Activated CD8-positive, alpha-beta T cell treated with anti-CD3 and anti-CD28 coated beads, Interleukin-2, amount 10 ng/mL, durations not matched to agents 7 days and 5 days (primary cell): ENCODE data around the gene NIPAL1. TPM values are rescaled to one million over a fixed set of nuclear protein-coding genes. Genes with fewer than 3 reads are reported as not detected.

Experiments used
- ATAC-seq: fragments of 150-1000 bp; cut with Tn5 transposase; one replicate; pipeline ENCODE4 v1.10.0; 2021; ENCODE audit warnings: moderate library complexity
- CTCF ChIA-PET: fragments of 350-600 bp; sonication (Branson Sonifier 250); formaldehyde crosslinking; loops from one replicate; lab custom pipeline; 2021; ENCODE audit warnings: antibody characterized with exemption; lab: Charles Lee
- POLR2A ChIA-PET: fragments of 350-600 bp; sonication (Branson Sonifier 250); formaldehyde crosslinking; loops from one replicate; lab custom pipeline; 2021; ENCODE audit warnings: antibody characterized with exemption; lab: Charles Lee
- DNase-seq: peaks from one replicate; pipeline ENCODE4 v3.0.0-alpha.2; 2020
- H3K27ac Mint-ChIP-seq: one replicate; pipeline ENCODE4 v1.8.0; 2021; ENCODE audit warnings: mild to moderate bottlenecking, mixed read lengths
- H3K27me3 Mint-ChIP-seq: one replicate; pipeline ENCODE4 v1.8.0; 2021; ENCODE audit warnings: low read depth, mixed read lengths
- H3K36me3 Mint-ChIP-seq: one replicate; pipeline ENCODE4 v1.8.0; 2021; ENCODE audit warnings: low read depth, mixed read lengths
- H3K4me1 Mint-ChIP-seq: one replicate; pipeline ENCODE4 v1.8.0; 2021; ENCODE audit warnings: low read depth, mixed read lengths
- H3K4me3 Mint-ChIP-seq: one replicate; pipeline ENCODE4 v1.8.0; 2021; ENCODE audit warnings: mild to moderate bottlenecking, mixed read lengths
- H3K9me3 Mint-ChIP-seq: one replicate; pipeline ENCODE4 v1.8.0; 2022; ENCODE audit warnings: mixed read lengths; ENCODE audit not compliant: insufficient read depth
- total RNA-seq, 2 experiments: library from RNA; stranded (reverse); gene quantifications; one replicate each; pipeline ENCODE4 v1.2.3, GENCODE V29; 2021

Gene NIPAL1
- total RNA-seq, 2 experiments from 2014 or later = 1.1 TPM

GRCh38 chr4:48028696-48029095 is 12.1 kb downstream of the NIPAL1 start:
- Mint-ChIP-seq H3K36me3 (no peaks in the 10 kb centered on the region), H3K27ac (no peak overlapping the region), H3K9me3 (peaks cover 4% of the 10 kb centered on the region), H3K4me1 (peaks cover 12% of the 10 kb centered on the region), H3K27me3 (peaks cover 3% of the 10 kb centered on the region), H3K4me3 (no peak overlapping the region)
- ATAC-seq (no peak), DNase-seq (no peak)
- CTCF ChIA-PET = no interaction called here
- POLR2A ChIA-PET = no interaction called here

GRCh38 chr4:48030470-48030869 is 13.9 kb downstream of the NIPAL1 start:
- no peaks in the 10 kb centered on the region for H3K36me3 Mint-ChIP-seq
- peaks cover 22% of the 10 kb centered on the region for H3K4me1 Mint-ChIP-seq
- ChIA-PET POLR2A (no interaction called here), CTCF (interaction anchor here (1.1 kb wide), 1 partner anchor 11 kb away, joined by 3 read pairs; no protein-coding TSS in a partner anchor)
- H3K27ac Mint-ChIP-seq = no peak overlapping the region
- ATAC-seq = no peak
- H3K9me3 Mint-ChIP-seq = peaks cover 4% of the 10 kb centered on the region
- H3K27me3 Mint-ChIP-seq = peaks cover 3% of the 10 kb centered on the region
- no peak overlapping the region for H3K4me3 Mint-ChIP-seq
- DNase-seq = no peak

- no peak for DNase-seq
- Mint-ChIP-seq H3K9me3 (peaks cover 4% of the 10 kb centered on the region), H3K36me3 (no peaks in the 10 kb centered on the region), H3K4me1 (peaks cover 29% of the 10 kb centered on the region), H3K27me3 (peaks cover 3% of the 10 kb centered on the region), H3K27ac (no peak overlapping the region), H3K4me3 (no peak overlapping the region)
- ATAC-seq = no peak
- POLR2A ChIA-PET = no interaction called here
- CTCF ChIA-PET = interaction anchor here (0.6 to 4.3 kb wide), 12 partner anchors 8 to 133 kb away, joined by 3 to 45 read pairs (median 5); no protein-coding TSS in a partner anchor
Measured at GRCh38 chr4:48031802-48032525, 15.4 kb downstream of the NIPAL1 start.

- POLR2A ChIA-PET = no interaction called here
- no peak overlapping the region for H3K4me3 Mint-ChIP-seq
- peaks cover 3% of the 10 kb centered on the region for H3K27me3 Mint-ChIP-seq
- H3K27ac Mint-ChIP-seq = no peak overlapping the region
- H3K9me3 Mint-ChIP-seq = peaks cover 3% of the 10 kb centered on the region
- ATAC-seq (no peak), DNase-seq (no peak)
- CTCF ChIA-PET = interaction anchor here (0.6 to 4.3 kb wide), 12 partner anchors 8 to 133 kb away, joined by 3 to 45 read pairs (median 5); no protein-coding TSS in a partner anchor
- no peaks in the 10 kb centered on the region for H3K36me3 Mint-ChIP-seq
- peaks cover 29% of the 10 kb centered on the region for H3K4me1 Mint-ChIP-seq
Measured at GRCh38 chr4:48032721-48033120, 16.1 kb downstream of the NIPAL1 start.

GRCh38 chr4:48033412-48033811 is 16.8 kb downstream of the NIPAL1 start:
- Mint-ChIP-seq H3K9me3 (no peaks in the 10 kb centered on the region), H3K27me3 (peaks cover 3% of the 10 kb centered on the region), H3K4me1 (peaks cover 26% of the 10 kb centered on the region), H3K36me3 (no peaks in the 10 kb centered on the region), H3K4me3 (no peak overlapping the region), H3K27ac (no peak overlapping the region)
- no peak for DNase-seq
- no peak for ATAC-seq
- CTCF ChIA-PET = interaction anchor here (1.0 to 4.3 kb wide), 21 partner anchors 9 to 106 kb away, joined by 3 to 47 read pairs (median 10); no protein-coding TSS in a partner anchor
- POLR2A ChIA-PET = interaction anchor here (1.2 kb wide), 1 partner anchor 100 kb away, joined by 3 read pairs; the partner anchor contains the start of gene TXK

GRCh38 chr4:48033825-48034413 is 17.3 kb downstream of the NIPAL1 start:
- Mint-ChIP-seq H3K27ac (no peak overlapping the region), H3K27me3 (peaks cover 3% of the 10 kb centered on the region), H3K4me3 (no peak overlapping the region), H3K9me3 (no peaks in the 10 kb centered on the region), H3K4me1 (peaks cover 21% of the 10 kb centered on the region), H3K36me3 (no peaks in the 10 kb centered on the region)
- ChIA-PET POLR2A (interaction anchor here (1.2 kb wide), 1 partner anchor 100 kb away, joined by 3 read pairs; the partner anchor contains the start of gene TXK), CTCF (interaction anchor here (0.6 to 4.3 kb wide), 27 partner anchors 9 to 105 kb away, joined by 3 to 47 read pairs (median 5); partner anchors contain the start of genes CNGA1 and NIPAL1)
- peak; percentile 80 for ATAC-seq
- DNase-seq = peak; percentile 79

GRCh38 chr4:48035952-48036351 is 19.4 kb downstream of the NIPAL1 start:
- no peak for ATAC-seq
- peaks cover 3% of the 10 kb centered on the region for H3K27me3 Mint-ChIP-seq
- no peaks in the 10 kb centered on the region for H3K9me3 Mint-ChIP-seq
- no peak overlapping the region for H3K27ac Mint-ChIP-seq
- H3K36me3 Mint-ChIP-seq = no peaks in the 10 kb centered on the region
- CTCF ChIA-PET = interaction anchor here (1.4 to 4.3 kb wide), 7 partner anchors 11 to 103 kb away, joined by 3 to 47 read pairs (median 12); no protein-coding TSS in a partner anchor
- DNase-seq = no peak
- no peak overlapping the region for H3K4me3 Mint-ChIP-seq
- H3K4me1 Mint-ChIP-seq = peaks cover 19% of the 10 kb centered on the region
- POLR2A ChIA-PET = no interaction called here

- ChIA-PET CTCF (interaction anchor here (1.4 to 1.6 kb wide), 3 partner anchors 19 to 72 kb away, joined by 3 to 4 read pairs (median 4); no protein-coding TSS in a partner anchor), POLR2A (no interaction called here)
- Mint-ChIP-seq H3K4me3 (no peak overlapping the region), H3K27me3 (no peaks in the 10 kb centered on the region), H3K36me3 (no peaks in the 10 kb centered on the region), H3K27ac (no peak overlapping the region), H3K4me1 (peaks cover 23% of the 10 kb centered on the region), H3K9me3 (no peaks in the 10 kb centered on the region)
- ATAC-seq (no peak), DNase-seq (no peak)
Measured at GRCh38 chr4:48037117-48037462, 20.5 kb downstream of the NIPAL1 start.

- DNase-seq (no peak), ATAC-seq (no peak)
- POLR2A ChIA-PET = no interaction called here
- peaks cover 31% of the 10 kb centered on the region for H3K4me1 Mint-ChIP-seq
- CTCF ChIA-PET = no interaction called here
- no peak overlapping the region for H3K4me3 Mint-ChIP-seq
- H3K27me3 Mint-ChIP-seq = peaks cover 8% of the 10 kb centered on the region
- no peaks in the 10 kb centered on the region for H3K36me3 Mint-ChIP-seq
- no peak overlapping the region for H3K27ac Mint-ChIP-seq
- no peaks in the 10 kb centered on the region for H3K9me3 Mint-ChIP-seq
Measured at GRCh38 chr4:48038666-48039065, 22.1 kb downstream of the NIPAL1 start.

- CTCF ChIA-PET = no interaction called here
- no peaks in the 10 kb centered on the region for H3K36me3 Mint-ChIP-seq
- no peak overlapping the region for H3K27ac Mint-ChIP-seq
- ATAC-seq (no peak), DNase-seq (no peak)
- H3K9me3 Mint-ChIP-seq = no peaks in the 10 kb centered on the region
- H3K4me1 Mint-ChIP-seq = peaks cover 35% of the 10 kb centered on the region
- POLR2A ChIA-PET = no interaction called here
- H3K27me3 Mint-ChIP-seq = peaks cover 8% of the 10 kb centered on the region
- no peak overlapping the region for H3K4me3 Mint-ChIP-seq
Measured at GRCh38 chr4:48039561-48039960, 23.0 kb downstream of the NIPAL1 start.

- Mint-ChIP-seq H3K27ac (no peak overlapping the region), H3K4me3 (no peak overlapping the region), H3K27me3 (peaks cover 11% of the 10 kb centered on the region), H3K36me3 (peaks cover 2% of the 10 kb centered on the region), H3K9me3 (no peaks in the 10 kb centered on the region), H3K4me1 (peaks cover 43% of the 10 kb centered on the region)
- ATAC-seq = no peak
- CTCF ChIA-PET = interaction anchor here (1.2 to 3.0 kb wide), 4 partner anchors 7 to 45 kb away, joined by 3 to 13 read pairs (median 6); no protein-coding TSS in a partner anchor
- DNase-seq = no peak
- POLR2A ChIA-PET = no interaction called here
Measured at GRCh38 chr4:48041535-48042137, 25.1 kb downstream of the NIPAL1 start.
